PFSK-1 (cell line): ENCODE results near the gene SEMA3B.

ENCODE experiments used
- FOXP2 ChIP-seq: optimal IDR thresholded peaks from 2 replicates; pipeline ENCODE3; 2011; ENCODE audit warnings: borderline replicate concordance, control low read depth, inconsistent platforms; ENCODE audit not compliant: insufficient read depth; ENCODE audit errors: extremely low read length, extremely low read depth
- POLR2AphosphoS5 ChIP-seq: IDR thresholded peaks from 2 replicates; pipeline ENCODE4 v1.6.1; 2012; ENCODE audit warnings: low read depth, mild to moderate bottlenecking, control low read depth, low read length, moderate library complexity
- SIN3A ChIP-seq: IDR thresholded peaks from 2 replicates; pipeline ENCODE4 v1.6.1; 2012; ENCODE audit warnings: mild to moderate bottlenecking, low read length, moderate library complexity, borderline replicate concordance; ENCODE audit not compliant: insufficient read depth
- TAF1 ChIP-seq: IDR thresholded peaks from 2 replicates; pipeline ENCODE4 v1.6.1; 2012; ENCODE audit warnings: low read length, control low read depth, borderline replicate concordance; ENCODE audit not compliant: insufficient read depth
- TF ChIP-seq, protein P1 (sequence below), 2 experiments: IDR thresholded peaks; 2 replicates each; pipeline versions ENCODE4 v1.6.1 to v1.8.0; 2011 to 2012; ENCODE audit warnings: low read depth in 2 of 2, low read length in 2 of 2, control low read depth in 1 of 2, inconsistent platforms in 1 of 2, mild to moderate bottlenecking in 1 of 2, moderate library complexity in 1 of 2; ENCODE audit not compliant: insufficient read depth in 1 of 2

Gene SEMA3B

DNA sequence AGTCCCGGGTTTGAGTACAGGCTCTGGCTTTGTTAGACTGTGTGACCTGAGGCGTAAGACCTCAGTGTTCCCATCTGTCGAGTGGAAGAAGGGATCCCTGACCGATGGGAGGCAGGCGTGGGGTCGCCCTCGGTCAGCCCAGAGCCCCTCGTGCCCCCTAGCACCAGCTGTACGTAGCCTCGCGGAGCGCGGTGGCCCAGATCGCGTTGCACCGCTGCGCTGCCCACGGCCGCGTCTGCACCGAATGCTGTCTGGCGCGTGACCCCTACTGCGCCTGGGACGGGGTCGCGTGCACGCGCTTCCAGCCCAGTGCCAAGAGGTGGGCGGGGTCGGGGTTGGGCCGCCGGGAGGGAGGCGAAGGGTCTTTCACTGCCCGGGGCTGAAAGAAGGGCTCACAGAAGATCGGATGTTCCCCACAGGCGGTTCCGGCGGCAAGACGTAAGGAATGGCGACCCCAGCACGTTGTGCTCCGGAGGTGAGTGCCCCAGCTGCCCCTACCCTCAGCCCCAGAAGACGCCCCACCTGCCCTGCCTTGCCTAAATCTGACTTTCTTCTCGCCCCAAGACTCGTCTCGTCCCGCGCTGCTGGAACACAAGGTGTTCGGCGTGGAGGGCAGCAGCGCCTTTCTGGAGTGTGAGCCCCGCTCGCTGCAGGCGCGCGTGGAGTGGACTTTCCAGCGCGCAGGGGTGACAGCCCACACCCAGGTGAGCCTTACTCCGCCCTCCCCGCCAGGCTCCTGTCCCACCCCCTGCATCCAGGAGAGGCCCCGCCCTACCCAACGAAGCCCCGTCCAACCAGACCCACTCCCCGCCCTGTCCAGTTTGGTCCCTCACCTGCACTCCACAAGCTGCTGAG is 6.4 kb downstream of the SEMA3B start:
- TF ChIP-seq, protein P1, sequence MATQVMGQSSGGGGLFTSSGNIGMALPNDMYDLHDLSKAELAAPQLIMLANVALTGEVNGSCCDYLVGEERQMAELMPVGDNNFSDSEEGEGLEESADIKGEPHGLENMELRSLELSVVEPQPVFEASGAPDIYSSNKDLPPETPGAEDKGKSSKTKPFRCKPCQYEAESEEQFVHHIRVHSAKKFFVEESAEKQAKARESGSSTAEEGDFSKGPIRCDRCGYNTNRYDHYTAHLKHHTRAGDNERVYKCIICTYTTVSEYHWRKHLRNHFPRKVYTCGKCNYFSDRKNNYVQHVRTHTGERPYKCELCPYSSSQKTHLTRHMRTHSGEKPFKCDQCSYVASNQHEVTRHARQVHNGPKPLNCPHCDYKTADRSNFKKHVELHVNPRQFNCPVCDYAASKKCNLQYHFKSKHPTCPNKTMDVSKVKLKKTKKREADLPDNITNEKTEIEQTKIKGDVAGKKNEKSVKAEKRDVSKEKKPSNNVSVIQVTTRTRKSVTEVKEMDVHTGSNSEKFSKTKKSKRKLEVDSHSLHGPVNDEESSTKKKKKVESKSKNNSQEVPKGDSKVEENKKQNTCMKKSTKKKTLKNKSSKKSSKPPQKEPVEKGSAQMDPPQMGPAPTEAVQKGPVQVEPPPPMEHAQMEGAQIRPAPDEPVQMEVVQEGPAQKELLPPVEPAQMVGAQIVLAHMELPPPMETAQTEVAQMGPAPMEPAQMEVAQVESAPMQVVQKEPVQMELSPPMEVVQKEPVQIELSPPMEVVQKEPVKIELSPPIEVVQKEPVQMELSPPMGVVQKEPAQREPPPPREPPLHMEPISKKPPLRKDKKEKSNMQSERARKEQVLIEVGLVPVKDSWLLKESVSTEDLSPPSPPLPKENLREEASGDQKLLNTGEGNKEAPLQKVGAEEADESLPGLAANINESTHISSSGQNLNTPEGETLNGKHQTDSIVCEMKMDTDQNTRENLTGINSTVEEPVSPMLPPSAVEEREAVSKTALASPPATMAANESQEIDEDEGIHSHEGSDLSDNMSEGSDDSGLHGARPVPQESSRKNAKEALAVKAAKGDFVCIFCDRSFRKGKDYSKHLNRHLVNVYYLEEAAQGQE (IDR thresholded peaks at IDR 0.05; ENCODE audit: insufficient read depth in 1 of 2, low read depth in 2 of 2, low read length in 2 of 2): no peak
- TF ChIP-seq SIN3A: no peak
- TF ChIP-seq FOXP2: no peak
- no peak for TF ChIP-seq POLR2AphosphoS5
- TF ChIP-seq TAF1: no peak

DNA sequence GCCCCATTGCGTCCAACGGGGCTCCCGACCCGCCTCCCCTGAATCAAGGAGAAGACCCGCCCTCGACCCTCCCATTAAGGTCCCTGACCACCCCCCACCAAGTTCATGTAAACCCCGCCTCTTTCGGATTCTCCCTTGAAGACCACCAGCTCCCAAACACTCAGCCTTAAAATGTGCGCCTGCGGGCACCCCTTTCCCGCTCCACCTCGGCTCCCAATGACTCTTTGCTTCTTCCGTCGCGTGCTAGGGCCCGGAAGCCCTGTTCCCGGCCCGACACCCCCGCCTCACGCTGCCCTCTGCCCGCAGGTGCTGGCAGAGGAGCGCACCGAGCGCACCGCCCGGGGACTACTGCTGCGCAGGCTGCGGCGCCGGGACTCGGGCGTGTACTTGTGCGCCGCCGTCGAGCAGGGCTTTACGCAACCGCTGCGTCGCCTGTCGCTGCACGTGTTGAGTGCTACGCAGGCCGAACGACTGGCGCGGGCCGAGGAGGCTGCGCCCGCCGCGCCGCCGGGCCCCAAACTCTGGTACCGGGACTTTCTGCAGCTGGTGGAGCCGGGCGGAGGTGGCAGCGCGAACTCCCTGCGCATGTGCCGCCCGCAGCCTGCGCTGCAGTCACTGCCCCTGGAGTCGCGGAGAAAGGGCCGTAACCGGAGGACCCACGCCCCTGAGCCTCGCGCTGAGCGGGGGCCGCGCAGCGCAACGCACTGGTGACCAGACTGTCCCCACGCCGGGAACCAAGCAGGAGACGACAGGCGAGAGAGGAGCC is 7.2 kb downstream of the SEMA3B start:
- TF ChIP-seq, protein P1 (IDR thresholded peaks at IDR 0.05; ENCODE audit: insufficient read depth in 1 of 2, low read depth in 2 of 2, low read length in 2 of 2): no peak
- no peak for TF ChIP-seq FOXP2
- TF ChIP-seq TAF1: no peak
- no peak for TF ChIP-seq POLR2AphosphoS5
- no peak for TF ChIP-seq SIN3A

DNA sequence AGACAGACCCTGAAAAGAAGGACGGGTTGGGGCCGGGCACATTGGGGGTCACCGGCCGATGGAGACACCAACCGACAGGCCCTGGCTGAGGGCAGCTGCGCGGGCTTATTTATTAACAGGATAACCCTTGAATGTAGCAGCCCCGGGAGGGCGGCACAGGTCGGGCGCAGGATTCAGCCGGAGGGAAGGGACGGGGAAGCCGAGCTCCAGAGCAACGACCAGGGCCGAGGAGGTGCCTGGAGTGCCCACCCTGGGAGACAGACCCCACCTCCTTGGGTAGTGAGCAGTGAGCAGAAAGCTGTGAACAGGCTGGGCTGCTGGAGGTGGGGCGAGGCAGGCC is 7.8 kb downstream of the SEMA3B start:
- TF ChIP-seq, protein P1 (IDR thresholded peaks at IDR 0.05; ENCODE audit: insufficient read depth in 1 of 2, low read depth in 2 of 2, low read length in 2 of 2): no peak
- no peak for TF ChIP-seq FOXP2
- TF ChIP-seq TAF1: no peak
- no peak for TF ChIP-seq SIN3A
- TF ChIP-seq POLR2AphosphoS5: no peak

DNA sequence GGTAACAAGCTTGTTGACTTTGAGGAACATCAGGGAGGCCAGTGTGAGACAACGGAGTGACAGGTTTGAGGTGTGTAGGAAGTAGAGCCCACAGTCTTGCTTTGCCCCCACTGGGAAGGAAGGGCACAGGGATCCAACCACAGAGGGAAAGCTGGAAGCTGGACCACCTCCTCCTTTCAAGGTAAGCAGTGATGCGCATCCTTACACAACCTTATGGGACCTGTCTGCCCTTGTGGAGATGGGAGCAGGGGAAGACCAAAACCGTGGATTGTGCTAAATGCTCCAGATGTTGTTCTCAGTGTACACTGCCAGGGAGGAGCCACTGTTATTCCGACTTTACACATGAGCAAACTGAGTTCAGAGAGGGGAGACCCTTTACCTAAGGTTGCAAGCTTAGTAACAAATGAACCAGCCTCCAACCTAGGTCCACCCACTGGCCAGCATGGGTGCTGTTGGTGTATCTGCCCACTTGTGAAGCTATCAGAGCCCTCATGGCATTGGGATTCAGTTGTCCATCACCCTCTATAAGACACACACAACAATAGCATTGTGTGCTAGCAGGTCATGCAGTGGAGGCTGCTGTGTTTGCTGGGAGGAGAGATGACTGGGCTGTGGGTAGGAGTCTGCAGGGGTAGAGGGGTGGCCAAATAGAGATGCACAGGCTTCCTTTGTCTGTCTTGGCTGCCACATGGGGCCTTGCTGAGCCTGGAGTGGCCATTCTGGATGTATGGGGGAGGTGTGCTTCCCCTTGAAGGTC is 9.4 kb downstream of the SEMA3B start:
- TF ChIP-seq SIN3A (no peak), POLR2AphosphoS5 (no peak), FOXP2 (no peak), TAF1 (no peak)
- TF ChIP-seq, protein P1 (IDR thresholded peaks at IDR 0.05; ENCODE audit: insufficient read depth in 1 of 2, low read depth in 2 of 2, low read length in 2 of 2): no peak
